Measurements from ENCODE around the gene PPP1R14C.

PPP1R14C gene

GRCh38 chr6:150269130-150269856, 126.4 kb downstream of the PPP1R14C start:
- H3K4me1 ChIP-seq = no peaks in the 10 kb centered on the region
- no peak overlapping the region for H3K4me3 ChIP-seq
- peaks cover 2% of the 10 kb centered on the region; the same call in 1 of the 2 replicates for H3K27me3 ChIP-seq (ENCODE audit: low read depth)
- H3K9me3 ChIP-seq = no peaks in the 10 kb centered on the region
- DNase-seq (ENCODE audit: low spot score in 2 of 2) = no peak
- in situ Hi-C loops (cut with MboI; ENCODE audit: low sequenced_read_pairs) = no loop called here
- H3K36me3 ChIP-seq (replicated peaks) = no peaks in the 10 kb centered on the region

GRCh38 chr6:150269857-150270223, 127.0 kb downstream of the PPP1R14C start:
- peaks cover 1% of the 10 kb centered on the region; the same call in 1 of the 2 replicates for H3K27me3 ChIP-seq (ENCODE audit: low read depth)
- DNase-seq (ENCODE audit: low spot score in 2 of 2) = no peak
- H3K9me3 ChIP-seq = no peaks in the 10 kb centered on the region
- no peak overlapping the region for H3K4me3 ChIP-seq
- no peaks in the 10 kb centered on the region for H3K36me3 ChIP-seq (replicated peaks)
- in situ Hi-C loops (cut with MboI; ENCODE audit: low sequenced_read_pairs) = no loop called here
- no peaks in the 10 kb centered on the region for H3K4me1 ChIP-seq

GRCh38 chr6:150270330-150271052, 127.6 kb downstream of the PPP1R14C start:
- no peaks in the 10 kb centered on the region for H3K27me3 ChIP-seq (ENCODE audit: low read depth)
- no peaks in the 10 kb centered on the region for H3K9me3 ChIP-seq
- H3K36me3 ChIP-seq (replicated peaks) = no peaks in the 10 kb centered on the region
- in situ Hi-C loops (cut with MboI; ENCODE audit: low sequenced_read_pairs) = no loop called here
- no peak overlapping the region for H3K4me3 ChIP-seq
- DNase-seq (ENCODE audit: low spot score in 2 of 2) = no peak
- no peaks in the 10 kb centered on the region for H3K4me1 ChIP-seq

GRCh38 chr6:150271172-150271500, 128.3 kb downstream of the PPP1R14C start:
- H3K9me3 ChIP-seq = no peaks in the 10 kb centered on the region
- H3K4me1 ChIP-seq = no peaks in the 10 kb centered on the region
- H3K4me3 ChIP-seq = no peak overlapping the region
- no peaks in the 10 kb centered on the region for H3K36me3 ChIP-seq (replicated peaks)
- H3K27me3 ChIP-seq (ENCODE audit: low read depth) = no peaks in the 10 kb centered on the region
- DNase-seq (ENCODE audit: low spot score in 2 of 2) = no peak
- in situ Hi-C loops (cut with MboI; ENCODE audit: low sequenced_read_pairs) = no loop called here

GRCh38 chr6:150271501-150272263, 128.8 kb downstream of the PPP1R14C start:
- Histone ChIP-seq H3K9me3 (no peaks in the 10 kb centered on the region), H3K36me3 (replicated peaks) (no peaks in the 10 kb centered on the region), H3K27me3 (ENCODE audit: low read depth) (no peaks in the 10 kb centered on the region), H3K4me3 (no peak overlapping the region), H3K4me1 (no peaks in the 10 kb centered on the region)
- in situ Hi-C loops (cut with MboI; ENCODE audit: low sequenced_read_pairs) = no loop called here
- no peak for DNase-seq (ENCODE audit: low spot score in 2 of 2)

- H3K4me1 ChIP-seq = no peaks in the 10 kb centered on the region
- DNase-seq (ENCODE audit: low spot score in 2 of 2) = no peak
- H3K27me3 ChIP-seq (ENCODE audit: low read depth) = no peaks in the 10 kb centered on the region
- no peaks in the 10 kb centered on the region for H3K36me3 ChIP-seq (replicated peaks)
- H3K9me3 ChIP-seq = no peaks in the 10 kb centered on the region
- in situ Hi-C loops (cut with MboI; ENCODE audit: low sequenced_read_pairs) = no loop called here
- H3K4me3 ChIP-seq = no peak overlapping the region
Observed at GRCh38 chr6:150272264-150272975, 129.6 kb downstream of the PPP1R14C start.

- Histone ChIP-seq H3K9me3 (no peaks in the 10 kb centered on the region), H3K4me3 (no peak overlapping the region), H3K4me1 (no peaks in the 10 kb centered on the region), H3K36me3 (replicated peaks) (no peaks in the 10 kb centered on the region), H3K27me3 (ENCODE audit: low read depth) (no peaks in the 10 kb centered on the region)
- DNase-seq (ENCODE audit: low spot score in 2 of 2) = no peak
- in situ Hi-C loops (cut with MboI; ENCODE audit: low sequenced_read_pairs) = no loop called here
Observed at GRCh38 chr6:150272976-150273315, 130.1 kb downstream of the PPP1R14C start.

- Histone ChIP-seq H3K4me1 (no peaks in the 10 kb centered on the region), H3K36me3 (replicated peaks) (no peaks in the 10 kb centered on the region), H3K9me3 (no peaks in the 10 kb centered on the region), H3K27me3 (ENCODE audit: low read depth) (no peaks in the 10 kb centered on the region), H3K4me3 (no peak overlapping the region)
- no peak for DNase-seq (ENCODE audit: low spot score in 2 of 2)
- in situ Hi-C loops (cut with MboI; ENCODE audit: low sequenced_read_pairs) = no loop called here
Observed at GRCh38 chr6:150273457-150274309, 130.8 kb downstream of the PPP1R14C start.

GRCh38 chr6:150275489-150275888, 132.6 kb downstream of the PPP1R14C start:
- Histone ChIP-seq H3K4me1 (no peaks in the 10 kb centered on the region), H3K27me3 (ENCODE audit: low read depth) (no peaks in the 10 kb centered on the region), H3K4me3 (no peak overlapping the region)

GRCh38 chr6:150276168-150276936, 133.5 kb downstream of the PPP1R14C start:
- Histone ChIP-seq H3K36me3 (replicated peaks) (no peaks in the 10 kb centered on the region), H3K4me3 (no peak overlapping the region), H3K9me3 (no peaks in the 10 kb centered on the region), H3K4me1 (no peaks in the 10 kb centered on the region), H3K27me3 (ENCODE audit: low read depth) (no peaks in the 10 kb centered on the region)
- in situ Hi-C loops (cut with MboI; ENCODE audit: low sequenced_read_pairs) = no loop called here
- DNase-seq (ENCODE audit: low spot score in 2 of 2) = no peak

More at GRCh38 chr6:150275489-150275888, 132.6 kb downstream of the PPP1R14C start:
- Histone ChIP-seq H3K36me3 (replicated peaks) (no peaks in the 10 kb centered on the region), H3K9me3 (no peaks in the 10 kb centered on the region)
- DNase-seq (ENCODE audit: low spot score in 2 of 2) = no peak
- in situ Hi-C loops (cut with MboI; ENCODE audit: low sequenced_read_pairs) = no loop called here

- Histone ChIP-seq H3K27me3 (ENCODE audit: low read depth) (no peaks in the 10 kb centered on the region), H3K4me3 (no peak overlapping the region), H3K9me3 (no peaks in the 10 kb centered on the region), H3K36me3 (replicated peaks) (no peaks in the 10 kb centered on the region), H3K4me1 (no peaks in the 10 kb centered on the region)
- in situ Hi-C loops (cut with MboI; ENCODE audit: low sequenced_read_pairs) = no loop called here
- DNase-seq (ENCODE audit: low spot score in 2 of 2) = no peak
Observed at GRCh38 chr6:150276937-150277742, 134.3 kb downstream of the PPP1R14C start.

GRCh38 chr6:150279533-150279932, 136.7 kb downstream of the PPP1R14C start:
- no peaks in the 10 kb centered on the region for H3K9me3 ChIP-seq
- no peak for DNase-seq (ENCODE audit: low spot score in 2 of 2)
- in situ Hi-C loops (cut with MboI; ENCODE audit: low sequenced_read_pairs) = no loop called here
- no peaks in the 10 kb centered on the region for H3K36me3 ChIP-seq (replicated peaks)
- no peak overlapping the region for H3K4me3 ChIP-seq
- H3K4me1 ChIP-seq = no peaks in the 10 kb centered on the region
- no peaks in the 10 kb centered on the region for H3K27me3 ChIP-seq (ENCODE audit: low read depth)
